Lower lobe of right lung (tissue), 2 donors: ENCODE measurements around the gene HPSE2. TPM values are rescaled to one million over a fixed set of nuclear protein-coding genes. Genes with fewer than 3 reads are reported as not detected.

Experiments used
- ATAC-seq, 2 donors: fragments of 200-7000 bp; cut with Tn5 transposase; one replicate each; pipeline ENCODE4 v1.9.1; 2020 to 2022; ENCODE audit warnings: mild to moderate bottlenecking in 2 of 2, moderate library complexity in 2 of 2
- DNase-seq: peaks from one replicate; pipeline ENCODE4 v3.0.0-alpha.2; 2020
- H3K27ac ChIP-seq: fragments of 200-600 bp; one replicate; pipeline ENCODE4 v1.8.0; 2022
- H3K27me3 ChIP-seq: fragments of 200-600 bp; one replicate; pipeline ENCODE4 v1.8.0; 2022; ENCODE audit warnings: low read depth
- H3K36me3 ChIP-seq: fragments of 200-600 bp; one replicate; pipeline ENCODE4 v1.8.0; 2022; ENCODE audit warnings: mild to moderate bottlenecking
- H3K4me1 ChIP-seq: fragments of 200-600 bp; one replicate; pipeline ENCODE4 v1.8.0; 2022
- H3K4me3 ChIP-seq: fragments of 200-600 bp; one replicate; pipeline ENCODE4 v1.8.0; 2022; ENCODE audit warnings: mild to moderate bottlenecking
- H3K9me3 ChIP-seq: fragments of 200-600 bp; one replicate; pipeline ENCODE4 v1.8.0; 2022
- CTCF ChIP-seq: fragments of 200-600 bp; IDR thresholded peaks from one replicate; pipeline ENCODE4 v1.8.0; 2022; ENCODE audit warnings: antibody characterized with exemption, mild to moderate bottlenecking
- intact Hi-C: fragments of 100-400 bp; cut with DNase I; formaldehyde crosslinking; loops from one replicate; pipeline ENCODE4 v1.11.0; 2022
- total RNA-seq: library from RNA; stranded (reverse); fragmentation: NEBNext Ultra II Directional; extraction: Animal tissue kit (Norgen Biotek cat#: 25700); gene quantifications from one replicate; pipeline ENCODE4 v1.2.1, GENCODE V29; 2021
- donor health status: DM: no; HTN: yes; CAD: no; lungs with severe emphysema.

HPSE2 gene
- total RNA-seq, 1 donor from 2014 or later, result 0.77 TPM

GRCh38 chr10:98687685-98688084, 548.0 kb downstream of the HPSE2 start:
- H3K27ac ChIP-seq, result no peak overlapping the region
- ATAC-seq (no peak), DNase-seq (no peak)
- no peaks in the 10 kb centered on the region for H3K36me3 ChIP-seq
- no peak for TF ChIP-seq CTCF
- no peak overlapping the region for H3K4me3 ChIP-seq
- no peaks in the 10 kb centered on the region for H3K27me3 ChIP-seq
- peaks cover 12% of the 10 kb centered on the region for H3K9me3 ChIP-seq
- intact Hi-C loops, result no loop called here
- H3K4me1 ChIP-seq, result no peaks in the 10 kb centered on the region

- Histone ChIP-seq H3K27me3 (no peaks in the 10 kb centered on the region), H3K9me3 (peaks cover 12% of the 10 kb centered on the region), H3K36me3 (no peaks in the 10 kb centered on the region), H3K4me1 (no peaks in the 10 kb centered on the region), H3K27ac (no peak overlapping the region), H3K4me3 (no peak overlapping the region)
- no peak for DNase-seq
- ATAC-seq, result no peak
- intact Hi-C loops, result no loop called here
- TF ChIP-seq CTCF, result no peak
Measured at GRCh38 chr10:98684019-98684899, 551.4 kb downstream of the HPSE2 start.

- H3K4me3 ChIP-seq, result no peak overlapping the region
- no peaks in the 10 kb centered on the region for H3K27me3 ChIP-seq
- ATAC-seq (no peak), DNase-seq (no peak)
- no peaks in the 10 kb centered on the region for H3K36me3 ChIP-seq
- no peak for TF ChIP-seq CTCF
- intact Hi-C loops, result no loop called here
- no peaks in the 10 kb centered on the region for H3K9me3 ChIP-seq
- no peak overlapping the region for H3K27ac ChIP-seq
- H3K4me1 ChIP-seq, result no peaks in the 10 kb centered on the region
Measured at GRCh38 chr10:98676895-98677294, 558.8 kb downstream of the HPSE2 start.

GRCh38 chr10:98675902-98676301, 559.8 kb downstream of the HPSE2 start:
- Histone ChIP-seq H3K9me3 (no peaks in the 10 kb centered on the region), H3K4me1 (no peaks in the 10 kb centered on the region), H3K27me3 (no peaks in the 10 kb centered on the region), H3K4me3 (no peak overlapping the region), H3K36me3 (no peaks in the 10 kb centered on the region), H3K27ac (no peak overlapping the region)
- no peak for ATAC-seq
- intact Hi-C loops, result no loop called here
- no peak for DNase-seq
- no peak for TF ChIP-seq CTCF

- Histone ChIP-seq H3K27me3 (no peaks in the 10 kb centered on the region), H3K4me3 (no peak overlapping the region), H3K4me1 (no peaks in the 10 kb centered on the region), H3K27ac (no peak overlapping the region), H3K36me3 (no peaks in the 10 kb centered on the region), H3K9me3 (no peaks in the 10 kb centered on the region)
- ATAC-seq, result no peak
- DNase-seq, result no peak
- intact Hi-C loops, result no loop called here
- TF ChIP-seq CTCF, result no peak
Measured at GRCh38 chr10:98673171-98673782, 562.4 kb downstream of the HPSE2 start.
